GM03348 (cell line): Measurements from ENCODE around the gene TIAM2.
A peak's percentile ranks its signal among the peaks of the same experiment; 100 is the strongest.

Experiments used
- DNase-seq: peaks from one replicate; pipeline ENCODE4 v3.0.0; 2012; ENCODE audit warnings: low spot score

The TIAM2 gene

DNA sequence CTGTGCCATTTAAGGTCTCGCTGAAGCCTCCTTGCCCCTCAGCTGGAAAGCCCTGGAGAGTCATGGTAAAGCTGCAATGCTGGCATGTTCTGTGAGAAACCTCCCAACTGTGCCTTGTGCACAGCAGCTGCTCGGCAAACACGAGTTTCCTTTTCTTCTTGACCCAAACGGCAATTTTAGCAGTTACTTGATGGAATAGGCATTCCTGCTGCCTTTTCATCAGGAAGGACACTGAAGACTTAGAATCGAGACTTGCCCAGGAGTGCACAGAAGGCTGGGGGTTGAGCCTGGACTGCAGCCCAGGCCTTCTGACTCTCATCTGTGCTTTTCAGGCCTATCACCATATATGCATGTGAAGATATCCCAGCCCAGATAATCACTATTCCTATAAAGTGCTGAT lies 240.0 kb downstream of the TIAM2 start:
- no peak for DNase-seq

DNA sequence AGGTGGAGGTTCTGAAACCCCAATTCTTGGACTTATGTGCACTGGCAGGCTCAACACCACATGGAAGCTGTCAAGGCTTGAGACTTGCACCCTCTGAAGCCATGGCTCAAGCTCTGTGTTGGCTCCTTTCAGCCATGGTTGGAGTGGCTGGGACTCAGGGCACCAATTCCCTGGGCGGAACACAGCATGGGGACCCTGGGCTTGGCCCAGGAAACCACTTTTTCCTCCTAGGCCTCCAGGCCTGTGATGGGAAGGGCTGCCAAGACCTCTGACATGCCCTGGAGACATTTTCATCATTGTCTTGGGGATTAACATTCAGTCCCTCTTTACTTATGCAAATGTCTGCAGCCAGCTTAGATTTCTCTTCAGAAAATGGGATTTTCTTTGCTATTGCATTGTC lies 242.5 kb downstream of the TIAM2 start:
- no peak for DNase-seq

DNA sequence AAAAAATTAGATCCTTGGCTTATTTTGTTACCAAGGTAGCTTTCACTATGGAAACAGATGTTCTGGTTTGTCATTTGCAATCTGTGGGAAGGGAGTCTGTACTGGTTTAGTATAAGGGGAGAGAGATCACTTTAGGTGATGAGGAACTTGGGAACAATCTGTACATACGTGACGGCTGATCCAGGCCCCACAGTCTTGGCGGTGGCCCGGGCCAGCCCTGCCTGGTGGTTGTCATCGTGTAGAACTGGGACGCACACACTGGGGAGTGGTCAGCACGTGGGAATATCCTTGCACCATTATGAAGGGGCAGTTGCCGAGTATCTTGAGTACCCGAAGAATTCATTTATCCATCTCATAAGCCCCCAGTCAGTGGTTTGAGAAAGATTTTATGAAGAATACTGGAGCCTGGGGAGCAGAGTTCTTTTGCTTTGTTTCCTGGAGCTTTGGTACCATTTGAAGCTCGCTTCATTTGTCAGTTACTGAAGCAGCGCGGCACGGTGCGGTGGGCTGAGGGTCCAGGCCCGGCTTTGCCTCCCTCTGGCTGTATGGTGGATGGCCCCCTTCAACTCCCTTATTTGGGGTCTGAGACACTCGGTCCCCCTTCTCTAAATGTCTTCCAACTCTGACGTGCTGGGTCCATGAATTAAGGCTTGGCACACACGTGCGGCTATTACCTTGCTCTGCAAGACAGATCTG lies 245.9 kb downstream of the TIAM2 start:
- DNase-seq = no peak

DNA sequence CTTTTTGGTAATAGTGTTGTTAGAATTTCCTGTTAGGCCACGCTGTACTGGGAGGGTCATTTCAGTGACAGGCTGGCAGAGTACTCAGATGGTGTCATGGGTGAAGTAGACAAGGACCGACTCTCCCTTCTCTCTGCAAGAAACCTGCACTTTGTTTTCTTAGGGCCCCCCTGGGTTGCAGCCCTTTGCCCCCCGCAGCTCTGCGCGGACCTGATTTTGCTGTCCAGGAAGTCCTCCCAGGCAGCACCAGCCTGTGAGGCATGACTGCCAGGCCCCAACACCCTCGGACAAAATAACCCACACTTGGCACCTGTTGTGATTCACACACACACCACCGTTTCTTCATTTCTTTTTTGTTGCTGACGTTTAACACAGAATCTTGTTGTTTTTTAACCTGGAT lies 246.9 kb downstream of the TIAM2 start:
- DNase-seq = no peak

DNA sequence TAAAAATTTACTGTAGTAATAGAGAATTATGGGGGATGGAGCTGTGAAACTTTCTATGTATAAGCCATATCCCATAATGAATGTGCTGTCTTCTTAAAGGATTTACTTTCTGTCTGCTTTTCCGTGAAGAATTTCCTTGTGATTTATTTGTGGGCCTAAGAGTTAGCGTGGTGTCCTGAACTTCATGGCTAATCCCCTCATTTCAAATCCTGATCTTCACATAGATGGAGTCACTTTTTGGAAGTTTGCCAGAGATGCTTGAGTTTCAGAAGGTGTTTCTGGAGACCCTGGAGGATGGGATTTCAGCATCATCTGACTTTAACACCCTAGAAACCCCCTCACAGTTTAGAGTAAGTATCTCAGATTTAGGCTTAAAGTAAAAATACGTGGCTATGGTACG lies 249.3 kb downstream of the TIAM2 start:
- DNase-seq = no peak

DNA sequence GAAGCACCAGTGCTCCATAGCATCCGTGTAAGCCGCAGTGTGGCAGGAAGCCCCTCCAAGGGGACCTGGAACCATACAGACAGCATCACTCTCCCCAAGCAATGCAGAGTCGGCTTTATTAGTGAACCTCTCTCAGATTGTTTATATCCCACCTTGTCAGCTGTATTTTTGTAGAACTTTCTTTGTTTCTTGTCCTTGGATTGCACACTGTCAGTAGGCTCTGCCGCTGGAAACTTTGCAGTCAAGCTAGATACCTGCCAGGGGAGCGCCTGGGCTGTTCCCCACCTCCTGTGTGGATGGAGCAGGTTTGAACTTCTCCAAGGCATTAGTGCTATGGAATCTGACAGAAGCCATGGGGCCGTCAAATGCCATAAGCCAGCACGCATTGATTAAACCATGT lies 250.1 kb downstream of the TIAM2 start:
- DNase-seq = no peak

DNA sequence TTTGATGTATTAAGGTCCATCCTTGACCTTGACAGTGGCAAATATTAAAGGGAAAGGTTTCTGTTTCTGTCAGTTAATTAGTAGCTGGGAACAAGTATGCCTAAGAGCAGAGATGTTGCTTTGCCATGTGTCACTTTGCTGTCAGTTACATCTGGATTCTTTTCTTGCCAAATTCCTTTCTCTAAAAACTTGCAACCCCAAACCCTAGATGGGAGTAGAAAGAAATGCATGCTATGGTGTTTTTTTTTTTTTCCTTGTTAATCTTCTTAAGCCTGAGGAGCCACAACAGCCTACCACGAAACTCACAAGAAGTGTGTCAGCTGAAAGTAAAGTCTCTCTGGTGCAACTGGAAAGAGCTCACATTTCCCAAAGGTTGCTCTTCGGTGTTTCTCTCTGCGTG lies 250.7 kb downstream of the TIAM2 start:
- DNase-seq = peak; percentile 39

DNA sequence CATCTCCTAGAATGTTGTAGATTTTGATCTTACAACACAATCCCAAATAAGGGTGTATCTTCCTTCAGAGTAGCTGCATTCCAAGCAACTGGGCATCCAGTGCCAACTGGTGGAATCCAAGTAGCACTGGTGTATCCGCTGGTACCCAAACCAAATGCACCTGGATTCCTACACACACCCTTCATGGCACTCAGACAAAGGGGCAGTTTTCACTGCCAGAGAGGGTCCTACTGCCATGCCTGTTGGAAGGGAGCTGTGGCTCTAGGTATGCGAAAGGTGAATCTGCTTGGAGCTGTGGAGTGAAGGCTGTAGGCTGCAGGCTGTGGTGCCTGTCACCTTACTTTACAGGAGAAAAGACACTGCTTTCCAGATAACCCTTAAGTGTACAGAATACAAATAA lies 251.7 kb downstream of the TIAM2 start:
- no peak for DNase-seq

DNA sequence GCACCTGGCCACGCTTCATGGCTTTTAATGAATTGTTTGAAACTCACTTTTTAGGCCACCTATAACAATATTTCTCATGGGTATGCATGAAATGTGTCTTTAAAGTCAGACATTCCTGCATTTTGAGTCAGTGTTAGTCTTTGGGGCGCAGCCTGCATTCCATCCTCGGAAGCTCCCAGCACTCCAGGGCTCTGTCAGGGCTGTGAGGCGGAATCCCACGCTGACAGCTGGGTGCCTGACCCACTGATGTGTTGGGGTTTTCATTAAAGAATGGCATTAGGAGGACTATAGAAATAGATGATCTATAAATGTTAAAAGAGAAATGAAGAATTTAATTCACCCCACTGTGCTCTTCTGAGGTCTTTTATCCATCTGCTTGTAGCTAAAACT lies 252.5 kb downstream of the TIAM2 start:
- DNase-seq = peak; percentile 22

DNA sequence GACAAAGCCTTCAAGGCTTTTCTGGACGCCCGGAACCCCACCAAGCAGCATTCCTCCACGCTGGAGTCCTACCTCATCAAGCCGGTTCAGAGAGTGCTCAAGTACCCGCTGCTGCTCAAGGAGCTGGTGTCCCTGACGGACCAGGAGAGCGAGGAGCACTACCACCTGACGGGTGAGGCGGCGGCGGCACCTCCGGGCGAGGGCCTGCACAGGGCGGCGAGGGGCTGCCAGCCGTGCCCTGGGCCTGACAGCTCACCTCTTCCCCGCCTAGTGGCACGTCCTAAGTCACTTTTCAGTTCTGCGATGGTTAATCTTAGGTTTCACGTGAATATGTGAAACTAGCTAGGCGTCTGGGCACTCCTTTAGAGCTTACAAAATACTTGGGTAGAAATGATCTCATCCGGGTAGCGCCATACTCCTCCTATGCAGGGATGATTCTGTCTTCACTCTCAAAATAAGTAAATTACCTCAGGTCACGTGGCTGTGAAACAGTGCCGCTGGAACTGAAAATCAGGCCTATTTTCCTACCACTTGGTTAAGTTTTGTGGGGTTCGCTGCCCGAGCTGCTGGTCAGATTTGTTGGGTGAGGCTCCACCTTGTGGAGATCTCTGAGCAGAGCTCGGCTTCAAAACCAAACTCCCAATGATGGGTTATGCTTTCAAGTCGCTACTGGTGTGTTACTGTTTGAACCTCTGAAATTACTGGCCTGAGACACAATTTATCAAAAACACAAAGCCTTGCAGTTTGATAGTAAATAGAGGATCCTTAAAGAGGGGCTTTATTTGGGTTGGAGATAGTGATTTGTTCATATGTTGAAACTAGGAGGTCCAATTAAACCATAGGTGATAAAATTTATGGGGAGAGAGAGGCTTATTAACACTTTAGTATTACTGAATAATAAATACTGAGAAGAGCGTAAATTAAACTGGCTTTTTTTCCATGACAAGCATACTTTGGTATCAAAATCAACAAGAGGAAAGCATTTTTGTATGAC lies 253.2 kb downstream of the TIAM2 start:
- DNase-seq = peak; percentile 77

DNA sequence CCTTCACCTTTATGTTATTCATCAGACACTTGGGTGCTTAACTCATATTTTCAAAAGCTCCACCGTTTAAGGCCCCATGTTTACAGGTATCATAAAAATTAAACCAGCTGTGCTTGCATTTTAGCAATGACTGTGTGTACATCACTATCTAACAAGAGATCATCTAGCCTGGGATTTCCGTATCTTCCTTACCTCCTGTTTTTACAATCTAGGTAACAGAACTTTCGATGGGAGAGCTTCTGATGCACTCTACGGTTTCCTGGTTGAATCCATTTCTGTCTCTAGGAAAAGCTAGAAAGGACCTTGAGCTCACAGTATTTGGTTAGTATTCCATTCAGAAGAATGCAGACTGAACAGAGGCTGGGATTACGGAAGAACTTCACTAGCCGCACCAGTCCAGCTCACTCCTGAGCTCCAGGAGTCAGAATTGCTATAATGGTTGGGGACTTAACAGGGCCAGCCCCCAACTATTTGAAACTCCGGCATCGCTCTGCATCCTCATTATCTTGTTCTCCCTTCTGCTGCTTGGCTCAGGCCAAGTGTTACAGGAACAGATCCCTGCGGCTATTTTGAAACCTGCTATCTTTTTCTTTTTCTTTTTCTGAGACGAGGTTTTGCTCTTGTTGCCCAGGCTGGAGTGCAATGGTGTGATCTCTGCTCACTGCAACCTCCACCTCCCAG lies 255.7 kb downstream of the TIAM2 start:
- DNase-seq = no peak

DNA sequence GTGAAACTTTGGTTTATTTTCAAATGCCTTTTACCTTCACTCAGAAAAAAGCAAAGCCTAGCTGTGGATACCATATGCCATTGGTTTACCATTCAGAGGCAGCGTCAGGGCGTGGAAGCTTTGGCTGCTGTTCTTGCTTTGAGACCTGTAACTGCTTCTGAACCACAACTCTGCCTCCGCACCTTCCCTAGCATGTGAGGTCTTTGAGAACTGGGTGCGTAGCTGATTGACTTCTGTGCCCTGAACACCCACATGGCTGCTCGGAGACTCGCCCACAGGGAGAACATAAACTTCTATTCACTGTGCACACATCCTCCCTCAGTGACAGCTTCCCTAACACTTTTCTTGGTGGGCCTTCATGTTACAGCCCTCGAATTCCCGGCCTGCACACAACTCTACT lies 257.5 kb downstream of the TIAM2 start:
- DNase-seq = no peak

DNA sequence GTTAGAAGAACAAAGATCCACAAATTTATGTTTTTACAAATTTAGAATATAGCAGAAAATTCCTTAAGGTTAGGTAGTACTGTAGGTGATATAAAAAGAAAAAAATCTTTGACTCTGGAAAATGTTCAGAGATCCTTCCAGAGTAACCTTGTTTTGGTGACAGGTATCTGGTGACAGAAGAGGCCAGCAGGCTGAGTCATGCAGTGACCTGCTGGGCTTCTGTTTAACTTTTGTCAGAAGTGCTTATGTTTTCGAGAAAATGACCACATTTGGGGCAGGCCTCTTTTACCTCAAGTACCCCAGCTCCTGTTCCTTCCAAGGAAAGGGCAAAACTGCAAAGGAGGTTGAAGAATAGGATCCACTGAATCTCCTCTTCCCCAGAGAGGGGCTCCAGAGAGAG lies 258.2 kb downstream of the TIAM2 start:
- DNase-seq = no peak

DNA sequence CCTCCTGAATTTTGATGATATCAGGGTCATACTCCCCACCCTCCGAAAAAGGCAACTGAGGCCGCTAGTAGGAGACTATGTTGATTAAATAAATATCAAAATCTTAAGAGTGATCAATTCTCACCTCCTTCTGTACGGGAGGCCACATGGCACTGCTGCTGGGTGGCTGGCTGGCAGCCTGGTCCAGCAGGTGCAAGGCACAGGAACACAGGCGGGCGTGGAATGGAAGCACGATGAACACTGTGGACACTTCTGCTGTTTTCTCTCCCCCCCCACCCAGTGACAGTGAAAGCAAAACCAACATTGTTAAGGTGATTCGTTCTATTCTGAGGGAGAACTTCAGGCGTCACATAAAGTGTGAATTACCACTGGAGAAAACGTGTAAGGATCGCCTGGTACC lies 259.0 kb downstream of the TIAM2 start:
- no peak for DNase-seq

DNA sequence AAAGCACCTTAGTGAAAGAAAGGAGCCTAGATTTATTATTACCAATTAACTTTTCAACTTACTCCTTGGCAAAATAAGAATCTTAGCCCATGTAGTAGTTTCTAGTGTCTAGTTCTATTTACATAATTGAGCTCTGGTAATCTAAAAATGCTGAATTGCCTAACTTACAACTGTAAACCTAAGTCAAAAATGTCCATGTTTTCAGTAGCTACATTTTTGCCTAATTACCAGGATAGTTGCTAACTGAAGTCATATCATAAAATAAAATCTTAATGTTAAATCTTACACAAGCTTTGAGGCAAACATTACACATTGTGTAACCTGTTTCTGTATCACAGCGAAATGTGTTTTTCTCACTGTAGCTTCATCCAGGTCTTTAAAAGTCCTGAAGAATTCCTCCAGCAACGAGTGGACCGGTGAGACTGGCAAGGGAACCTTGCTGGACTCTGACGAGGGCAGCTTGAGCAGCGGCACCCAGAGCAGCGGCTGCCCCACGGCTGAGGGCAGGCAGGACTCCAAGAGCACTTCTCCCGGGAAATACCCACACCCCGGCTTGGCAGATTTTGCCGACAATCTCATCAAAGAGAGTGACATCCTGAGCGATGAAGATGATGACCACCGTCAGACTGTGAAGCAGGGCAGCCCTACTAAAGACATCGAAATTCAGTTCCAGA lies 261.1 kb downstream of the TIAM2 start:
- no peak for DNase-seq

DNA sequence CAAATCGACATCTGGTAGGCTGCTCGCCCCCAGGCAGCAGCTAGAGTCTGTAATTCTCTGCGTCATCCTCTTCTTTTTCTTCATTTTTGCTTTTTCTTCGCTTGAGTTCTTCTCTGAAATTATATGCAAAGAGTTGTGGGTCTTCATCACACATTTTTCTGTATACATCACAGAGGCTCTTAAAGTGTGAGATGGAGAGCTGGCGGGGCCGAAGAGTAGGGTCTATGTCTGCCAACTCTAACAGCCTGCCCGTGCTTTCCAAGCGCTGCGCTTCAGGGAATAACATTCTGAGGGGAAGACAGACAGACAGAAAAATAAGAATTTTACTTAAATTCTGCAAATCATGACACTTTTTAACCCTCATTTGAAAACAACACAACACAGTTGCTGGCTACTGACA lies 262.7 kb downstream of the TIAM2 start:
- no peak for DNase-seq

DNA sequence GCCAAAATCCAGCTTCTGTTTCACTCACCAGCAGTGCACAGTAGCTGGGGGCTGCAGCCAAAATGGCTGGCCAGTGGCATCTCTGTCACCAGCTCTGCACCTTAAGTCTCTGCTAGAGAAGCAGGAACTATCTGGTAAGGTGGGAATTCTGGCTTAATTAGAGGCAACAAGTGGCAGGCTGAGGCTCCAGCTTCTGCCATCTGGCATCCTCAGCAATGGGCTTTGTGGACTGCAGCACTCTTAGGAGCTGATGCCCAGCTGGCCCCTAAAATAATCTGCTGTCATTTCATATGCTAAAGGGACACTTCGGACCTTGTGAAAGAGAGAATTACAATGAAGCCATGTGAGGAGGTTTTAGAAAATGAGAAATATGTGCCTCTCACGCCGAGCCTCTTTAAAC lies 264.1 kb downstream of the TIAM2 start:
- DNase-seq = no peak

DNA sequence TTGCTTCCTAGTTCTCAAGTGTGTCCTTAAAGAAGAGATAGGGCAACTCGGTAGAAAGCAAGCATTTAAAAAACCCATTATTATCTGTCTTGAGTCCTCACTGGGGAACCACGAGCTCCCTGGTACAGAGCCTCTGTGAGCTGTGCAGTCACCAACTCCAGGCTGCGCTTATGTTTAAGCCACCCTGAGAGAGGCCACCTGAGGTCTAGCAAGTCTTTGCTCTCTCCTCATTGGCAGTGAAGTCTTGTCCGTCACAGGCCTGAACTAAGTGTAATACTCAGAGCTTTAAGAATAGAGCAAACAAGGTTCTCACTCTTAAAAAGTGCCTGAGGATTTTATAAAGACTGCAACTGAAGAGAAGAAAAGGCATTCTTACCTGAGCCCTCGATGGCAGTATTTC lies 264.8 kb downstream of the TIAM2 start:
- no peak for DNase-seq

DNA sequence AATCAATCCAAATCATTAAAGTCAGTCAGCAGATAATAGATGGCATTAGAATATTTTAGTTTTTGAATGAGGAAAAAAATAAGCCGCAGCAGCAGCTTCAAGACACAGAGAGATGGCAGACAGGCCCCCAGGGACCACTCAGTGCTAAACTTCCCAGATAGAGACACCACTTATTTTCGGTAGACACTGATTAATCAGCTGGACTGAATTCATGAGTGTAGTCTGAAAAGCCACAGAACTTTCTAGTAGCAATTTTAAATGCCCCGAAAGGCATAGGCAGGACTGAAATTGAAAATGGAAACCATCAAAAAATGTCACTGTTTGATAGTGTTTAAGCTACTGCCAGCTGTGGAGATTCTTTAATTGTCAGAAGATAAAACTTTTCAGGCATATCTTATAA lies 265.6 kb downstream of the TIAM2 start:
- DNase-seq = no peak

DNA sequence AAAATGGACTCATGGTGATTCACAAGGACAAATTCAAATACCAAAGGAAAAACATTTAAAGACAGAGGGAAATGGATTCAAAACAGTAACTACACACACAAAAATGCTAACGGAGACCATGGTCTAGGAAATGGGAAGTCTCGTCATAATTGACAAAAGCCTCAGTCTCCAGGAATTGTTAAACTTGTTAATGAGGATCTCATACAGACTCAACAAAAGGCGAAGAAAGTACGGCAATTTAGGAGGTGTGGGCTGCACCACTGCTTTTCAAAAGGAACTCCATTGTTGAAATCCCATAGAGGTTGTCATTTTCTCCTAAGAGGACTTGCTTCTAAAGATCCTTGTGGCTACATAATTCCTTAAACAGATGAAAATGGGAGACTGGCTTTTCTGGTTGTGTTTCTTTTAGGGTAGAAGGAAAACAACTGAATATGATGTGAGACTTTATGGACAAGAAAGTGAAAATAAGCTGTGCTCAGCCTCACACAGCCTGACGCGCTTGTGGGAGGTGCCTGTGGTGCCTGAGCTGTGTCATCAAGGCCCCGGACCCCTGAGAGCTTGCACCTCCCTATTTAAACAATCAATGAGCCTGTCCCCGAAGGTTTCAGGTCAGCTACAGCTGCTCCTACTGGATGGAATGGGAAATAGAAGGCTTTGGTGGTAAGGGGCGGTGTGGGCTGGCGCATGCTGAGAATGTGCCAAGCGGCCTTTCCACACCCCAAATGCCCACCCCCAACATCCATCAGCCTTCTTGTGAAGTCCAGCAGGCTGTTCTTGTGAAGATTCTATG lies 266.2 kb downstream of the TIAM2 start:
- no peak for DNase-seq

DNA sequence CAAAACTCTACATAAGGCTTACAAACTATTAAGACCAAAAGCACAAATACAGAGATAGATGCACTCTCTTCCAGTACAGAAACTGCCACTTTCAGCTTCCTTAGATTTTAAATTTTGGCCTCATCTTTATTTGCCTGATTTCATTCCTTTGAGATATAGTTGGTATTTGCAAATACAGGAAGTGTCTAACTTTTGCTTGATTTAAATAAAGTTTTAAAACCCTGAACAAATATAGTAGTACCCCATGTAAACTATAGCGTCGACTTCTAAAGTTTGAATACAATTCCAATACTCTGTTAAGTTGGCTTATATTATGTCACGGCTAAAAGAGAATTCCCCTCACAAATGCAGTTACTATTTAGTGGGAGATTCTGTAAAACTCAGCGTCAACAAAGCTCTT lies 267.5 kb downstream of the TIAM2 start:
- DNase-seq = no peak
